ENCODE data around the gene SKIDA1. TPM values are rescaled to one million over a fixed set of nuclear protein-coding genes. Genes with fewer than 3 reads are reported as not detected.

Gene SKIDA1
- total RNA-seq, 4 donors from 2014 or later = 0.85 to 2.6 (median 1.5) TPM; not detected in 1

GRCh38 chr10:21512573-21513404 is 12.7 kb downstream of the SKIDA1 start:
- no peak for TF ChIP-seq CTCF (IDR thresholded peaks at IDR 0.05; ENCODE audit: low read depth)

- TF ChIP-seq CTCF (IDR thresholded peaks at IDR 0.05; ENCODE audit: low read depth) = no peak
Observed at GRCh38 chr10:21511946-21512572, 13.4 kb downstream of the SKIDA1 start.

- TF ChIP-seq CTCF (IDR thresholded peaks at IDR 0.05; ENCODE audit: low read depth) = no peak
Observed at GRCh38 chr10:21511095-21511570, 14.3 kb downstream of the SKIDA1 start.

GRCh38 chr10:21510241-21511094 is 15.0 kb downstream of the SKIDA1 start:
- TF ChIP-seq CTCF (IDR thresholded peaks at IDR 0.05; ENCODE audit: low read depth) = no peak

- TF ChIP-seq CTCF (IDR thresholded peaks at IDR 0.05; ENCODE audit: low read depth) = no peak
Observed at GRCh38 chr10:21509341-21510240, 15.9 kb downstream of the SKIDA1 start.

GRCh38 chr10:21508706-21509331 is 16.7 kb downstream of the SKIDA1 start:
- TF ChIP-seq CTCF (IDR thresholded peaks at IDR 0.05; ENCODE audit: low read depth) = no peak

All from subcutaneous adipose tissue (tissue), 4 donors.